Measurements from ENCODE around the gene TAB2. TPM values are rescaled to one million over a fixed set of nuclear protein-coding genes. Genes with fewer than 3 reads are reported as not detected.
A peak's percentile ranks its signal among the peaks of the same experiment; 100 is the strongest.

The TAB2 gene
- total RNA-seq, 1 experiment from 2014 or later, result 56.2 TPM

GRCh38 chr6:149318581-149319286 lies 1.2 kb downstream of the TAB2 start:
- Histone ChIP-seq H4K91ac (ENCODE audit: insufficient read length, low read depth, low read length) (no peak overlapping the region), H2BK5ac (ENCODE audit: insufficient read length, low read length) (no peak overlapping the region), H3T11ph (ENCODE audit: low read length) (no peak overlapping the region), H3K79me2 (ENCODE audit: insufficient read depth, low read length) (peaks cover 26% of the 10 kb centered on the region; the same call in 1 of the 2 replicates), H3K56ac (ENCODE audit: insufficient read length, low read depth, low read length) (no peak overlapping the region), H3K4ac (ENCODE audit: low read depth, low read length) (no peak overlapping the region), H2BK20ac (ENCODE audit: low read depth, low read length, poor library complexity, severe bottlenecking) (no peak overlapping the region), H3K4me1 (ENCODE audit: insufficient read depth, low read length) (no peaks in the 10 kb centered on the region), H4K20me1 (ENCODE audit: control insufficient read depth, insufficient read depth, insufficient read length) (no peaks in the 10 kb centered on the region), H2BK15ac (ENCODE audit: low read depth, low read length) (no peak overlapping the region), H2BK12ac (ENCODE audit: insufficient read length, low read depth, low read length) (no peak overlapping the region), H2AK5ac (ENCODE audit: insufficient read length, low read length) (no peak overlapping the region), H3K14ac (ENCODE audit: insufficient read depth, low read length) (no peak overlapping the region), H3K23me2 (ENCODE audit: insufficient read length, low read depth, low read length, poor library complexity, severe bottlenecking) (peaks cover 7% of the 10 kb centered on the region), H3K9me3 (ENCODE audit: control insufficient read depth, low read depth, low read length) (no peaks in the 10 kb centered on the region), H3K79me1 (ENCODE audit: insufficient read depth, low read depth, low read length, poor library complexity, severe bottlenecking) (peaks cover 2% of the 10 kb centered on the region), H3K27me3 (ENCODE audit: insufficient read depth, low read length) (no peaks in the 10 kb centered on the region), H3K23ac (ENCODE audit: insufficient read length, low read depth, low read length) (no peak overlapping the region), H4K8ac (replicated peaks; ENCODE audit: insufficient read length, low read depth, low read length) (no peak overlapping the region), H3K9ac (ENCODE audit: extremely low read depth, insufficient read length, low read length) (peak overlapping the region; percentile 48), H2AFZ (ENCODE audit: low read length) (no peak overlapping the region), H3K27ac (ENCODE audit: insufficient read length, low read depth, low read length) (no peak overlapping the region), H3K18ac (ENCODE audit: insufficient read length, low read depth, low read length) (no peak overlapping the region), H2BK120ac (ENCODE audit: low read depth, low read length, poor library complexity, severe bottlenecking) (no peak overlapping the region), H3K4me2 (ENCODE audit: insufficient read depth, insufficient read length, low read length) (peak overlapping the region; percentile 69), H4K5ac (ENCODE audit: insufficient read length, low read depth, low read length) (no peak overlapping the region)
- no peaks in the 10 kb centered on the region for H3K36me3 Mint-ChIP-seq (ENCODE audit: insufficient read depth in 1 of 3, low read depth in 3 of 3)
- no CpG with 5 or more reads among the region's 14 CpGs for WGBS (ENCODE audit: extremely low coverage, insufficient read length, low lambda C conversion rate)
- no peaks in the 10 kb centered on the region for H3K27me3 Mint-ChIP-seq (ENCODE audit: low read depth)
- TF ChIP-seq CTCF (conservative IDR thresholded peaks at IDR 0.05), result no peak
- H3K4me1 Mint-ChIP-seq, result peaks cover 36 to 38% of the 10 kb centered on the region in 2 experiments
- no peak for DNase-seq
- peak overlapping the region; percentile 91 to 95 for H3K4me3 Mint-ChIP-seq
- peak overlapping the region; percentile 31 to 94 (median 89) for H3K27ac Mint-ChIP-seq
- H3K9me3 Mint-ChIP-seq, result no peaks in the 10 kb centered on the region
